Endothelial cell of umbilical vein (primary cell): ENCODE data around the gene TIMM9.
A peak's percentile ranks its signal among the peaks of the same experiment; 100 is the strongest.

Experiments used
- JUN ChIP-seq: IDR thresholded peaks from 2 replicates; pipeline ENCODE4 v1.6.1; 2011; ENCODE audit warnings: borderline replicate concordance, low read depth; ENCODE audit not compliant: insufficient read length, insufficient read depth
- POLR2A ChIP-seq: IDR thresholded peaks from 2 replicates; pipeline ENCODE4 v1.6.1; 2012; ENCODE audit warnings: low read depth, mild to moderate bottlenecking, control low read depth, low read length
- POLR2AphosphoS5 ChIP-seq: IDR thresholded peaks from 2 replicates; pipeline ENCODE4 v1.6.1; 2012; ENCODE audit warnings: low read depth, mild to moderate bottlenecking, control low read depth, low read length, moderate library complexity; ENCODE audit not compliant: insufficient read depth
- TF ChIP-seq, protein P1 (sequence below), 2 donors: IDR thresholded peaks; 1 replicate in 1 of 2; 2 replicates in 1 of 2; pipeline ENCODE4 v1.5.1; 2011; ENCODE audit warnings: low read length in 2 of 2, mild to moderate bottlenecking in 2 of 2, moderate library complexity in 2 of 2, control low read depth in 1 of 2, inconsistent platforms in 1 of 2, low read depth in 1 of 2; ENCODE audit not compliant: insufficient read depth in 1 of 2; ENCODE audit errors: extremely low read depth in 1 of 2
- TF ChIP-seq, protein P2 (sequence below): IDR thresholded peaks from 2 replicates; pipeline ENCODE4 v1.6.1; 2011; ENCODE audit not compliant: insufficient read depth, insufficient read length

GRCh38 chr14:58427281-58428117 is at the start of gene TIMM9, which contains the start of gene KIAA0586:
- TF ChIP-seq, protein P1, sequence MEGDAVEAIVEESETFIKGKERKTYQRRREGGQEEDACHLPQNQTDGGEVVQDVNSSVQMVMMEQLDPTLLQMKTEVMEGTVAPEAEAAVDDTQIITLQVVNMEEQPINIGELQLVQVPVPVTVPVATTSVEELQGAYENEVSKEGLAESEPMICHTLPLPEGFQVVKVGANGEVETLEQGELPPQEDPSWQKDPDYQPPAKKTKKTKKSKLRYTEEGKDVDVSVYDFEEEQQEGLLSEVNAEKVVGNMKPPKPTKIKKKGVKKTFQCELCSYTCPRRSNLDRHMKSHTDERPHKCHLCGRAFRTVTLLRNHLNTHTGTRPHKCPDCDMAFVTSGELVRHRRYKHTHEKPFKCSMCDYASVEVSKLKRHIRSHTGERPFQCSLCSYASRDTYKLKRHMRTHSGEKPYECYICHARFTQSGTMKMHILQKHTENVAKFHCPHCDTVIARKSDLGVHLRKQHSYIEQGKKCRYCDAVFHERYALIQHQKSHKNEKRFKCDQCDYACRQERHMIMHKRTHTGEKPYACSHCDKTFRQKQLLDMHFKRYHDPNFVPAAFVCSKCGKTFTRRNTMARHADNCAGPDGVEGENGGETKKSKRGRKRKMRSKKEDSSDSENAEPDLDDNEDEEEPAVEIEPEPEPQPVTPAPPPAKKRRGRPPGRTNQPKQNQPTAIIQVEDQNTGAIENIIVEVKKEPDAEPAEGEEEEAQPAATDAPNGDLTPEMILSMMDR (IDR thresholded peaks at IDR 0.05; ENCODE audit: extremely low read depth in 1 of 2, insufficient read depth in 1 of 2, low read depth in 1 of 2, low read length in 2 of 2), result no peak
- peak; percentile 88 for TF ChIP-seq POLR2A
- no peak for TF ChIP-seq JUN
- TF ChIP-seq, protein P2, sequence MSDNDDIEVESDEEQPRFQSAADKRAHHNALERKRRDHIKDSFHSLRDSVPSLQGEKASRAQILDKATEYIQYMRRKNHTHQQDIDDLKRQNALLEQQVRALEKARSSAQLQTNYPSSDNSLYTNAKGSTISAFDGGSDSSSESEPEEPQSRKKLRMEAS, result peak; percentile 5
- TF ChIP-seq POLR2AphosphoS5, result peak; percentile 35
